ENCODE data around the gene SYT8. TPM values are rescaled to one million over a fixed set of nuclear protein-coding genes. Genes with fewer than 3 reads are reported as not detected.

Gene SYT8
- total and polyA plus RNA-seq, 7 donors: 0.04 to 0.28 (median 0.06) TPM; not detected in 4

- Histone ChIP-seq H3K9me3 (no peaks in the 10 kb centered on the region), H3K36me3 (ENCODE audit: insufficient read depth in 1 of 2, low read depth in 1 of 2) (no peaks in the 10 kb centered on the region), H3K27me3 (ENCODE audit: insufficient read depth in 3 of 3, low read length in 2 of 3) (no peaks in the 10 kb centered on the region), H3K4me1 (peaks cover 22% of the 10 kb centered on the region), H3K27ac (no peak overlapping the region), H3K4me3 (no peak overlapping the region)
- no peak for TF ChIP-seq CTCF (IDR thresholded peaks at IDR 0.05)
- intact Hi-C loops (cut with DNase I): no loop called here
- DNase-seq: peak in 1 of 2 donors; percentile 38
- ATAC-seq: no peak
- WGBS, 3 donors: 85 to 94% (median 92%) methylated on average over 4 of the region's 4 CpGs
Measured at GRCh38 chr11:1859004-1859403, 24.2 kb downstream of the SYT8 start.

- H3K4me3 ChIP-seq: no peak overlapping the region
- no peak for TF ChIP-seq CTCF (IDR thresholded peaks at IDR 0.05)
- DNase-seq: no peak
- H3K9me3 ChIP-seq: no peaks in the 10 kb centered on the region
- intact Hi-C loops (cut with DNase I): no loop called here
- WGBS, 3 donors: 98 to 100% (median 100%) methylated on average over 1 of the region's 1 CpG
- ATAC-seq: no peak
- no peaks in the 10 kb centered on the region for H3K27me3 ChIP-seq (ENCODE audit: insufficient read depth in 3 of 3, low read length in 2 of 3)
- H3K36me3 ChIP-seq (ENCODE audit: insufficient read depth in 1 of 2, low read depth in 1 of 2): no peaks in the 10 kb centered on the region
- H3K27ac ChIP-seq: no peak overlapping the region
- H3K4me1 ChIP-seq: peaks cover 29% of the 10 kb centered on the region
Measured at GRCh38 chr11:1860108-1860507, 25.3 kb downstream of the SYT8 start.

GRCh38 chr11:1861435-1862411 lies 26.9 kb downstream of the SYT8 start:
- Histone ChIP-seq H3K36me3 (ENCODE audit: insufficient read depth in 1 of 2, low read depth in 1 of 2) (no peaks in the 10 kb centered on the region), H3K9me3 (no peaks in the 10 kb centered on the region), H3K27ac (no peak overlapping the region), H3K27me3 (ENCODE audit: insufficient read depth in 3 of 3, low read length in 2 of 3) (no peaks in the 10 kb centered on the region), H3K4me3 (no peak overlapping the region), H3K4me1 (peaks cover 22% of the 10 kb centered on the region)
- ATAC-seq: no peak
- DNase-seq: no peak
- WGBS, 3 donors: 97 to 99% (median 97%) methylated on average over 4 of the region's 4 CpGs
- intact Hi-C loops (cut with DNase I): no loop called here
- no peak for TF ChIP-seq CTCF (IDR thresholded peaks at IDR 0.05)

GRCh38 chr11:1862588-1863351 lies 28.0 kb downstream of the SYT8 start:
- DNase-seq (peak; percentile 64 to 73), ATAC-seq (peak in 3 of 4 donors; percentile 45 to 78 (median 58))
- 45 to 62% (median 49%) methylated on average over 14 of the region's 14 CpGs for WGBS, 3 donors
- TF ChIP-seq CTCF (IDR thresholded peaks at IDR 0.05): no peak
- Histone ChIP-seq H3K9me3 (no peaks in the 10 kb centered on the region), H3K27me3 (ENCODE audit: insufficient read depth in 3 of 3, low read length in 2 of 3) (no peaks in the 10 kb centered on the region), H3K27ac (peak overlapping the region; percentile 71), H3K4me3 (peak overlapping the region; percentile 54), H3K4me1 (peaks cover 22% of the 10 kb centered on the region), H3K36me3 (ENCODE audit: insufficient read depth in 1 of 2, low read depth in 1 of 2) (no peaks in the 10 kb centered on the region)
- intact Hi-C loops (cut with DNase I): no loop called here

All from psoas muscle (tissue), 8 donors.